ENCODE data around the gene DOK7.
"Not testable (repeated sequence)": the region's sequence is repeated elsewhere in the genome, so short reads cannot be mapped to it uniquely, and the experiment has no call there.

The DOK7 gene

DNA sequence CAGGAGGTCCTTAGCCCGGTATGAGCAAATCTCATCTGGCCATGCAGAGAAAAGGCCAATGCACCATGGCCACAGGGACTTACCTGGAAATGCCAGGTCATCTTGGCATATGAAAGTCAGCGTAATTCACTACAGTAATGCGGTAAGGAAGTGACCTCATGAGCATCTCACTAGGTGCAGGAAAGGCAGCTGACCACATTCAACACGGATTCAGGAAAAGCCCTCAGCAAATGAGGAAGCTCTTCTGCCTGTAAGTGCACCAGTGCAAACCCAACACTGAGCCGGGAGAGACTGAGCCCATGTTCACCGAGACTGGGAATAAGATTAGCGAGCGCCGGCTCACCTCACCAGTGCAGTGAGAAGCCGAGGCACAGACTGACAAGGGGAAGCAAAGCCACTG is 45.4 kb downstream of the DOK7 start:
- no peak for DNase-seq (ENCODE audit: low spot score)

DNA sequence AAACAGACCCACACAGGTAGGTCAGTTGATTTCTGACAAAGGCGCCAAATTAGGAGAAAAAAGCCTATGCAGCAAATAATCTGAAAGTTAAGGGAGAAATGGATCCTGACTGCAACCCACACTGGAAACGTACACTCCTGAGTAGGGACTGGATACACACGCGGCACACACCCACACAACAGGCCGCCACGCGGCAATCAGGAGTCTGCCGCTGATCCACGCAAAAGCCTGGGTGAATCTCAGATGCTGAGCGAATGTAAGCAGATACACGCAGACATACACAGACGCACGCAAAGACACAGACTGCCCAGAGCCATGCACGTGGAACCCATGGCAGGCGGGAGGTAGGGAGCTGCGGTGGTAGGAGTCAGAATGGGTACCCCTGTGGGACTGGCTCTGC is 47.4 kb downstream of the DOK7 start:
- DNase-seq (ENCODE audit: low spot score), result no peak

DNA sequence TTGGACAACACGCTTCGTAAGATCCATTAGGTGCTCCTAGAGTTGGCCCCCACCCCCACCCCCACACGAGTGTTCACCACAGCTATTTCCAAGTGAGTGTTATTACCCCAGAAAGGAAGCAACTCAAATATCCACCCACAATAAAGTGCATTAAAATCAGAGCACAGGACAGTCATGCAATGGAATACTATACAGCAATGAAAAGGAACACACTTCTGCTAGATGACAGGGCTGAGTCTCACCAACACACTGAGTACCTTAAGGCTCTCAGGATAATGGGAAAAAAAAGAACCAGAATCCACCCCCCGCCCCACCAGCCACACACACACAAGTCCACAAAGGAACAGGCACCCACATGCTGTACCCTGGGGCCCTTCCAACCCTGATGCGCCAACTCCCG is 48.1 kb downstream of the DOK7 start:
- no peak for DNase-seq (ENCODE audit: low spot score)

DNA sequence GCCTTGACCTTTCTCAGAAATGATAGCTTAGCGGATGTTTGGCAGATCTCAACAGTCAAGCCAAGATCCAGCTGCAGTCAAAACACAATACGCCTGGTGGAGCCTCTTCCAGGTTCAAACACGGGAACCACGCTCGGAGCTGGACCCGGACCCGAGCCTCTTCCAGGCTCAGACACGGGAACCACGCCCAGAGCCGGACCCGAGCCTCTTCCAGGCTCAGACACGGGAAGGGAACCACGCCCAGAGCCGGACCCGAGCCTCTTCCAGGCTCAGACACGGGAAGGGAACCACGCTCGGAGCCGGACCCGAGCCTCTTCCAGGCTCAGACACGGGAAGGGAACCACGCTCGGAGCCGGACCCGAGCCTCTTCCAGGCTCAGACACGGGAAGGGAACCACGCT is 48.5 kb downstream of the DOK7 start:
- DNase-seq (ENCODE audit: low spot score), result not testable (repeated sequence)

DNA sequence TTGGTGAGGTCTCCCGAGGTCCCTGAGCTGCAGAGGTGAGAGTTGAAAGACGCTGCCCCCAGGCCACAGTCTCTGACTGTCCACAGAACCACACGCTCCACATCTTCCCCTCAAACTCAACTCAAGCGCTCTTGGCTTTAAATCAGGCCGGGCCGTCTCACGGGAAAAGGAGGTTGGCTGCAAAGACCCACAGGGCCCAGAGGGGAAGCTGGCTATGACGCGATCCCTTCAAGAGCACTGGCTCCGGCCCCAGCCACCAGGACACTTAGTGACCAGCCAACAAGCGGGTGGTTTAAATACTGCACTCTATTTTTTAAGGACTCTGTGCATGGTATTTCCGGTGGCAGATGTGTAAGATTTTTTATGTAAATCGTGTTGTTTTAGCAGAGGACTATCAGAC is 49.2 kb downstream of the DOK7 start:
- no peak for DNase-seq (ENCODE audit: low spot score)

DNA sequence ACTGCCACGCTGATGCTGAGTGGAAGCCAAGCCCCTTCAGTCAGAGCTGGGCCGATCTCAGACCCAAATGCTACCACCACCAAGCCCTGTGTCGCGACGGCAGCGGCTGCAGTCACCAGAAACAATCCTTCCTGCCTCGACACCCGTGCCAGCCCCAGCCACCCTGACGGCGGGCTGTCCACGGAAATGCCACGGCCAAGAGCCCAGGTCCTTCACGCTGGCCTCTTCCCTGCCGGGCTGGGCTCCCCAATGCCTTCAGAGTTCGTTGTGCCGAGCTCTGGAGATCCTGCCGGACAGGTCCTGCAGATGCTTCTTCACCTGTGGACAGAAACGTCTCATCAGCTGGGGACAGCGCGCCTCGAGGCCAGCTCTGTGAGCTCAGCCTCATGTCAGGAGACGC is 49.6 kb downstream of the DOK7 start:
- DNase-seq (ENCODE audit: low spot score), result no peak

DNA sequence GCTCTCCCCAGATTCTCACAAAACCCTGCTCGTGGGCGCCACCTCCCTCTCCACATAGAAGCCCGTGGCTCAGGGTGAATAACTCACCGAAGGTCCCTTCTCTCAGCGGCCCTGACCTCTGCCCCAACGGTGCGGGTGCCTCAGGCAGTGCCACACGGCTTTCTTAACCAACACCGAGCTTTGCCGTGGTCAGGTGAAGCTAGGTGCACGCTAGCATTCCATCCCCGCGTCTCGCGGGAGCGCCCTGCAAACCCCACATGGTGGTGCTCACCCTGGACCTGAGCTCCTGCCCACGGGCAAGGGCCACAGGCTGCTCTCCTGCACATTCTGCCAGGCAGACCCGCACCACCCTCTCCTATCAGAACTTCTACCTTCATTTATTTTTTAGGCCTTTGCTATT is 50.7 kb downstream of the DOK7 start:
- no peak for DNase-seq (ENCODE audit: low spot score)

DNA sequence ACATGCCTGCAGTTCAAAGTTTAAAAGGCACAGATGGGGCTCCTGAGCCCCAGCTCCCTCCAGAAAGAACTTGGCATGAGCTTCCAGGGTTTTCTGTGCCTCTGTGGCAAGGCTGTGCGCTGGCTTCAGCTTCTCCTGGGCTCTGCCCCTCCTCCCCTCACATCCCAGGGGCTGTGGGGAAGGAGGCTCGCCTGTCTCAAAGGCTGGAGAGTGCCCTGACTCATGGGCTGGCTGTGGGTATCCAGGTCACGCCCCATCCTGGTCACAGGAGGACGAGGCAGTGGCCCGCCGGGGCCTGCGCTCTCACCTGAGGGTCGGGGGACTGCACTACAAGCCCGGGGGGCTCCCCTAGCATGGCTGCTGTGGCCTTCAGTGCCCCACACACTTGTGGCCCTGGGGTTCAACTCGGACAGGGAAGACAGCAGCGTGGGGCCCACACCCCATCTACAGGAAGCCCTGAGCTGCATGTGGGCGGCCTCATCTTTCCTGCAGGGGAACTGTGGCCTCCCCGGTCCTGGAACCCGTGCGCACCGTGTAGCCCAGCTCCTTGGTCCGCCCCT is 51.2 kb downstream of the DOK7 start:
- DNase-seq (ENCODE audit: low spot score), result no peak

DNA sequence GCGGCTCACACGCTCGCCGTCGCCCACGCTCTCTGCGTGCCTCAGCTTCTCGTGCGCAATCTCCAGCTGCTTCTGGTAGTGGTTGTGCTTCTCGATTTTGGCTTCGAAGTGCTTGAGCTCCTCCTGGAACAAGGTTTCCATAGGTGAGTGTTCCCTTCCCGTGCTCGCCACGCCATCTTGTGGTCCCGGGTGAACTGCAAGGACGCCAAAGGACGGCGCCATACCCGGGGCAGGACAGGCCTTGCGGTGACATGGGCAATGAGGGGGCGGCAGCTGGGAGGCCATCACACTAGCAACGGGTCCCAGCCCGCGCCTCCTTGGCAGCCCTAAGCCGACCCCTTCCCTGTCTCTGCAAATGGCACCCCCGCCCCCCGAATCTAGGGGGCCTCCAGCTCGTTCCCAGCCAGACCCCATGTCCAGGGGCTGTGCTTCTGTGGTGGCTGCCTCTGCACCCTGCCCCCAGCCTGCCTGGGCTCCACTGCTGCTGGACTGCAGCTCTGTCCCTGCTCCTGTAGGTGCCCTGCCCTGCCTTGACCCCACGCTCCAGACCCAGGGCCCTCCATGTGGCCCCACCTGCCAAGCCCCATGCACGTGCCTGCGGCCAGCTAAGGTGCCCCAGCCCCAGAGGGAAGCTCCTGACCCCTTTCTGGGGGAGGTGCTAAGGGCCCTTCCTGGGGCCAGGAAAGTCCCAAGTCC is 51.8 kb downstream of the DOK7 start:
- DNase-seq (ENCODE audit: low spot score), result no peak

DNA sequence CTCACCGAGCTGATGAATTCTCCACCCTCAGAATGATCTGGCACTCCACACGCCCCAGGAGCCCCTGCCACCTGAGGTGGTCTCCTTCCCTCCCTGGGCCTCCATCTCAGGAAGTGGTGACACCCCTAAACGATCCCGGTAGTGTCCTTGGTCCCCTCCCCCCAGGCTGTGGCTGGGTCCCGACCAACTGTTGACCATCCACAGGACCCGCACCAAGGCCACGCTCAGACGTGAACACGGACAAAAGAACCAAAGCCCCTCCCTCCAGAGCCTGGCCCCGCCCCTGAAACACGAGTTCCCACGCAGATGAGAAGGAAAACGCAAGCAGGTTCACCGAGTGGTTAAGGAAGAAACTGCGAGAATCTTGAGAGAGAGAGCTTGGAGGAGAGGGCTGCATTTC is 52.5 kb downstream of the DOK7 start:
- no peak for DNase-seq (ENCODE audit: low spot score)

DNA sequence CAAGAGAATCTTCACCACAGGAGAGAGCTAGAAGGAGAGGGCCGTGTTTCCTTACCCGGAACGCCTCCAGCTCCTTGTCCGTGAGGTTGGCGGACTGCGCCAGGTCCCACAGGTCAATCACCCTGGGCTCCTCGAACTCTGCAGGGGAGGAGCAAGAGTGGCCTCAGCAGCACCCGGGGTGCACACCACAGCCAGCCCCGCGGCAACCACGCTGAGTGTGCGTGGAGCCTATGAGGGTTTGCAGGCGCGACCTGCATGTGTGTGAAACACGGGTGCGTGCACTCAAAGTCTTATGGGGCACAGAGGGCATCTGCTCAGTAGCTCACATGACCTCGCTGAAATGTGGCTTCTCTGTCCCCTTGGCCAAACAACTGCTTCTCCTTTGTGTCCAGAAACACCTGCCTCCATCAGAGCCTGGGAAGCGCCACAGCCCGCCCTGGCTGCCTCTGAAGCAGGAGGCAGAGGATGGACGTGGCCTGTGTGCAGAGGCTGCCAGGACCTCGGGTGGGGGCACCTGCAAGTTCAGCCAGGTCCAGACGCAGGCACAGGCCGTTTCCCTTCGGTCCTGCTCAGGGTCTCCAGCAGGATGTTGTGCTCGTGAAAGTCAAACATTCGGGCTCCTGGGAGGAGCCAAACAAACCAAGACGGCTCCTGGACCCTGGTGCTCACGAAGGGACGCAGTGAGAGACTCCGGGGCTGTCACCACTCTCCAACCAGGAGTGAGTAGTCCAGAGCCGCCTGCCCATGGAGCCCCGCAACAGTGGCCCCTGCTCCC is 53.1 kb downstream of the DOK7 start:
- DNase-seq (ENCODE audit: low spot score), result no peak

DNA sequence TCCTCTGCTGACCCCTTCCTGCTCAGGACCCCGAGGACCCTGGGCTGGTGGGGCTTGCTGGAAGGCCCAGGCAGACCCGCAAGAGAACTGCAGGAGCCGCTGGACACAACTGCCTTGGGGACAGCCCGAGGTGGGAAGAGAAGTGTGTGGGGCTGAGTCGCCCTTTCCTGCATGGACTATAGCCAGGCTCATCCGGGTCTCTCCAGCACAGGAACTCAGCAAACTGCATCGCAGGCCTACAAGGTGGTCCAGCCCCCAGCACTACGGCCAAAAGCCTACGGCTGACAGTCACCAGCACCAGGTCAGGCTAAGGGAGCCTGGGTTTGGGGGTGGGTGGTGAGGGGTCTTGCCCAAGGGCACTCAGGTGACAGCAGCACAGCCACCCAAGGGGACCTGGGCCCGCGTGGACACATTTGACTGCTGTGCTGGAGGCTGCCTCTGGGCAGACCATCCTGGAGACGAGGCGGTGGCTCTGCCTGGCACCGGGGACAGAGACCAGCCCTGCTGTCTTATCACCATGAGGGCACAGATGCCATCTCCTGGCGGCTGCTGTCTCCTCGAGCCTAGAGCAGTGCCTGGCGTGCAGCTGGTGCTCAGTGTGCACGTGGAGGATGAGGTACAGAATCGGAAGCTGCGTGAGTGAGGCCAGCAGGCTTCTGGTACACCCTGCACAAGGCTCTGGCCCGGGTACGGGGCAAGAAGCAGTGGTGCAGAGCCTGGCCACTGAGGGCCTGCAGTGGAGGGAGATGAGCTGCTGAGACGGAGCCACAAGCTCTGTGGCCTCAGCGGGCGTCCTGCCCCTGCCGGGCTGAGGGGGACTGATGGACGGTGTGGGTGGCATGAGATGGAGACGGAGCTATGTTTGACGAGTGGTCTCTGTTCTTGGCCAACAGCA is 54.0 kb downstream of the DOK7 start:
- no peak for DNase-seq (ENCODE audit: low spot score)

DNA sequence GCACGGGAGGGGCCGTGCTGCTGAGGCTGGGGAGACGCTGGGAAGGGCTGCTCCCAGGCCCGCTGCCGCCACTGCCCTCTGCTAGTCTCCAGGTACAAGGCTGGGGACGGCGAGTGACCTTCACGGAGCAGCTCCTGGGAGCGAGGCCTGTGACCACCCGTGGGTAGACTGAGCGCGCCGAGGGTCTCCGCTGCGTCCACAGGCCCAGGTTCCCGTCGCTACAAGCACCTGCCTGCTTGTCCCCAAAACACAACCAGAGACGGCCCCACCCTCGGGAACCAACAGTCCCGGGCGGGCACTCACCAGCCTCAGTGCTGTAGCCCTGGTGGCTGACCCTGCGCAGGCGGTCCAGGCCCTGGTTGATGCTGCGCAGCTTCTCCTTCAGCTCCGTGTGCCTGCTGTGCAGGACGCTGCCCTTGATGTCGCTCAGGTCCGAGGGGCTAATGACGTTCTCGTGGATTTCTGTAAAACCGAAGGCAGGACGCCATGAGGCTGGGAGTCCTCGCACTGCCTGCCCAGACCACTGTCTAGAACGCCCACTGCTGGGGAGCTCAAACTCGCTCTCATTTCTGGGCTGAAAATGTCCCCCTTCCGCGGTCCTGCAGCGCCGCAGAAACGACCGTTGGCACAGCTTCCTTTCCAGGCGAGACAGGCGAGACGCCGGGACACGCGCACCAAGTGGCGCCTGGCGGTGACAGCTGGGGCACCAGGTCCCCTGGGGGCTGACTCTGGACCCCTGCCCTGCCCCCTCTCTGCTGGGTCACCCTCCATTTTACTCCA is 54.8 kb downstream of the DOK7 start:
- no peak for DNase-seq (ENCODE audit: low spot score)

DNA sequence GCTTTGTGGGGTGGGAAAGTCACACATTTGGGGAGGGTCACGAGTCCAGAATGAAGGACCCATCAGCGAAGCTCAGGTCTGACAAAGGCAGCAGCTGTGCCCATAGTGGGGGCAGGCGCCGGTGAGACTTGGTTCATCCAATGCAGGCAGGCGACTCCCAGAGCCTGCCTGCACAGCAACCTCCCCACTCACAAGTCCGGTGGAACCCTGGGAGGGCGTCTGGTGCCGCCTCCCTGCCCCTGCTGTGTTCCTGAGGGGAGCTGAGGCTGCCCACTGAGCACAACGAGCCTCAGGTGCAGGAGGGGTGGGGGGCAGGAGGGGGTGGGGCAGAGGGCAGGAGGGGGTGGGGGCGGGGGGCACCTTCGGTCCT is 55.4 kb downstream of the DOK7 start:
- no peak for DNase-seq (ENCODE audit: low spot score)

DNA sequence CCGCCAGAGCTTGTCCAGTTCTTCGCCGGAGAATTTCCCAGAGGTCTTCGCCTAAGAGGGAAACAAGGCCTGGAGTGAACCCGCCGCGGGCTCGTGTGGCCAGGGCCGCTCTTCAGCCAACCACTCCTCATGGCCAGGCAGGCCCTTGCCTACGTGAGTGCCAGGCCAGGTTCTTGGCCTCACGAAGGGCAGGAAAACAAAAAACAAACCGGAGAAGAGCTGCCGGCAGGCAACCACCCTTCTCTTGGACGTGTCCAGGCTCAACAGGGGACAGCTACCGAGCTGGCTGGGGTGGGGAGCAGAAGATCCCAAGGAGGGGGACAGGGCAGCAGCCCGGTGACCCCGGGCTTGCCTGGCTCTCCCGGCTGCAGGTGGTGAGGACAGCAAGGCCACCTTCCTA is 55.8 kb downstream of the DOK7 start:
- DNase-seq (ENCODE audit: low spot score), result no peak

DNA sequence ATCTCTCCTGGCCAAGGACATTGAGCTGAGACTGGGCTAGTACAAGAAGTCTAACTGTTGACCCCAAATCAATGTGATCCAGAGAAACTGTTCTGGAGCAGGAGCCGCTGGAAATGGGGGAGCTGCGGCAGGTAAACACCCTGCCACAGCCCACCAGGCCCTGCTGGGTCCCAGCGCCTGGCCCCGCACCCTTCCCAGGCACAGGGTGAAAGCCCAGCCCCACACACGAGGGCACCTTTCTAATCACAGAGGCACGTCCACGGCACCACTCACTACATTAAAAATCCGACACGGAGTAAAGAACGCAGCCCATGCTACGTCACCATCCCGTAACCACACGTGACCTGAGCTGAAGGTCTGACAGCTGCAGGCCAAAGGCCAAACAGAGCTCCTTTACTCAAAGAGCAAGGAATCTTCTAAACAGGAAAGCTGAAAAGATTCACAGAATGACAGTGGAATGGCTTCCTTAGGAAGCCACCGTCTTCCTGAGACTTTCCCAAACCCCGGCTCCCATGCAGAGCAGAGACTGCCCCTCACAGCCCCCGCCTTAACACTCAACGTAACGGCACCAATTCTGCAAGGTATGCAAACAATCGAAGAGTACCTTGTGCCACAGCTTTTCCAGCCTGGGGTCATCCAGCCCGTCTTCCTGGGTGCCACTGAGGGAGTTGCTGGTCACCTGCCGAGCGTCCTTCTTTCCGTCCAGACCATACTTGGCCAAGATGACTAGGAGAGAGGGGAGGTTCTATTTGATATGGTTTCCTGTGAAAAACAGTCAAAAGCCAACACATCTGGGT is 56.6 kb downstream of the DOK7 start:
- DNase-seq (ENCODE audit: low spot score), result no peak

DNA sequence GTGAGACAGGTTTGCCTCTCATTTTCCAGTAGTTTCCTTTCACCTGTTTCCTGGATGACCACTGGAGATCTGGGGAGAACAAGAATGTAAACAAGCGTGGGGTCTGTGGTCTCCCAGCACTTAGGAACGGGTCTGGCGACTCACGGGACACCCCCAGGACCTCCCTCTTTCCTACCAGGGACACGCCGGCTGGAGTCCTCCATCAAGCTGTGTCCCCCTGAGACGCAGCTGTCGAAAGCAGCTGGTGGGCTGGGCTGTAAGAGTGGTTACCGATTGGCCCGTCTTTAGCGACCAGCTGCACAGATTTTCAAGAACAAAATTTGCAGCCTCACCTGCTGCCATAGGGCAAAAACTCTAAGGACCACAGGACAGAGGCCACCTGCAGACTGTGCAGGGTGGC is 57.2 kb downstream of the DOK7 start:
- no peak for DNase-seq (ENCODE audit: low spot score)

DNA sequence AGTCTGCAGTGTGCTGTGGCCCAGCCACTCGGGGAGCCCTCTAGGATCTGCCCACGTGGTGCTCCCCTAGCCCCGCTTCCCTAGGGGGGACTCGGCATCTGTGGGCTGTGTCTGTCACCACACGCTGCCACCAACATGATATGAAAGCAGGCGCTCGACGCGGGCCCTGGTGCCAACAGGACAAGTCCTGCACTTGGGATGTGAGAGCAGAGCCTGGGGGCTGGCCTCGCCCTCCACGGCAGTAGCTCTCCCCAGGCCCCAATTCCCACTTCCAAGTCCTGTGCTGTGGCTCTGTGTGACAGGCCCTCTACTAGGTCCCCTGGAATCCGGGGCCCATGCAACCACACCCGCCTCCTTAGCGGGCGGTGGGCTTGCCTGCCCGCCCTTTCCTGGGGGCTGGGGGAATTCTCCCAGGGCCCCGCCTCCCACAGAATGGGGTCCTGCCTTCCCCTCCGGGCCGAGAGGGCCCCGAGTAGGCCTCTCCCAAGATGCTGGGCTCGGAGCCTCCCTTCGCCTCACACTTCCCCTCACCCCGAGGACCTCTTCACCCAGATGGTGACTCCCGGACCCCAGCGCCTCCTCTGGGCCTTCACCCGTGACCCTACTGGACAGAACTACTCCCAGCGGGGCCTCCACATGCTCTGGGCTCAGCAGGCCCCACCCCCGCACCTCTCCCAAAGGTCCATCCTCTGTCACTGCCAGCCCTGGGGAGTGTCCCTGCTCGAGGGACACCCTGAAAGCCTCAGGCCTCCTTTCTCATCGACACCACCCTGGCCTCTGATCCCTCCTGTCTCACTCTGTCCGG is 57.9 kb downstream of the DOK7 start:
- no peak for DNase-seq (ENCODE audit: low spot score)

DNA sequence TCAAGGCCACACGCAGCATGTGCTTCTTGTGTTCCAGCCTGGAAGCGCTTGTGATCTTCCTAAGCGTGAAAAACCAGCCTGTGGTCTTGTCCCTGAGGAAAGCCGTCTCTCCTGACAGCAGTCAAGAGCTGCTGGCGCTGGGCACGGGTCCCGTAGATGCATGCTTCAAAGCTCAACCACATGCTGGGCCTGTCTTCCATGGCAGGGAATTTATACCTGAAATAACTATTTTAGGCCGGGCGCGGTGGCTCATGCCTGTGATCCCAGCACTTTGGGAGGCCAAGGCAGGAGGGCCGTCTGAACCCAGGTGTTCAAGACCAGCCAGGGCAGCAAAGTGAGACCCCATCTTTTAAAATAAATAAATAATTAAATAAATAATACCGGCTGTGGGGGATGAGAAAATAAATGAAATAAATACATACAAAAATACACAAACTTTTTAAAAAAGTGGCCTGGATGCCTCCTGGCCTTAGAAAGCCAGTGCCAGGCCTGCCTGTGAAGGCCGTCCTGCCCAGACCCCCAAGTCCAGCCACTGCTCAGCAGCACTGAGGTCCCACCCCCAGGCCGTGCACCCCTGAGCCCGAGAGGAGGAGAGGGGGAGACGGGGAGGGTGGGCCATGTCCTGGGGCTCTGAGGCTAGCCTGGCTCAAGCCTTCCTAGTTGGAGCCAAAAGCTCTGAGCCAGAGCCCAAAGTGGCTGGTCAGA is 58.7 kb downstream of the DOK7 start:
- DNase-seq (ENCODE audit: low spot score), result no peak

DNA sequence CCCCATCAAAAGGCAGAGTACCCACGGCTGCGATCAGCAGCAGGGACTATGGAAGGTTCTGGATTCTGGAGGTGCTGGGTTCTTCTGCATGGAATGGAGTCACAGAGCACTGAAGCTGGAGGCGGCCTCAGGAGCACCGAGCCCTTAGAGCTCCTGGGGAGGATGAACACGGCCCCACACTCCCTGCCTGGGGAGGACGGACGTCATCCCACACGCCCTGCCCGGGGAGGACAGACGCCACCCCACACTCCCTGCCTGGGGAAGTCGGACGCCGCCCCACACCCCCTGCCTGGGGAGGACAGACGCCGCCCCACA is 59.2 kb downstream of the DOK7 start:
- no peak for DNase-seq (ENCODE audit: low spot score)
